GM19043 (cell line): ENCODE measurements around the gene SFTPD.
"Not testable (repeated sequence)": the region's sequence is repeated elsewhere in the genome, so short reads cannot be mapped to it uniquely, and the experiment has no call there.

ENCODE experiments used
- ATAC-seq: cut with Tn5 transposase; IDR thresholded peaks from one replicate; pipeline ENCODE4 v1.9.1; 2021; ENCODE audit warnings: low read depth; ENCODE audit not compliant: unreplicated experiment

The SFTPD gene

DNA sequence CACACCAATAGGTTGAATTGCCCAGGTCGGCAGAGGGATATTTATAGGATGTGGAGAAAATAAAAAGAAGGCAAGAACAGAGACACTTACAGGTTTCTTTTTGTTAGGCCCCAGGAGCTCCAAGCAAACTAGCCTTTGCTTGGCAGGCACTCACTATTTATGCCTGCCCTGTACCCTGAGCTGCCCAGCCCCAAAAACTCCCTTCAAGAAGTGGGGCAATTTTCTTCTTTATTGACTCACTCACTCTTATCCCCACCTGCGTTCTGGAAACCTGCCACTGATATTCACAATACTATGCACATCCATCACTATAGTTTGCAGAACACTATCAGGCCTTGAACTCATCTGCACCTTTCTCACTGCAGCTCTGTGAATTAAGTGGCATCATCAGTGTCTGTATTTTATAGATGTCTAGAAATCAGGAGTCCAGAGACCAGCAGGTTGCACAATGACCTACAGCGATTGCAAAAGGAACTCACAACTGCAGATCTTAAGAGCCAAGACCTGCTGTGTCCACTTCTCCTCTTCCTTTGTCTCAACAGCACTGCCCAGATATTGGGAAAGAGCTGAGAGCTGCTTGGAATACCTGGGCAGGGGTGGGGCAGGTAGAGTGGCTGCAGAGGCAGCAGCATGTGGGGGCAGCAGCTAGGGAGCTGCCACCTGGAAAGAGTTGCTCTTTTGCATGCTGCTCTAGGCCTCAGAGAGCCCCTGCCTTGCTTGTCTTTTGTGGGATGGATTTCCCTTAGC is at the start of gene SFTPD:
TSS of gene SFTPD (minus strand) at position 130 of the 747 bp plus-strand sequence. CDS start 2,446 bp downstream, outside the sequence.
- no peak for ATAC-seq

GRCh38 chr10:79995979-79996634 is 47.2 kb upstream of the SFTPD start:
- no peak for ATAC-seq

GRCh38 chr10:79994556-79994955 is 45.7 kb upstream of the SFTPD start:
- ATAC-seq = no peak

- not testable (repeated sequence) for ATAC-seq
Measured at GRCh38 chr10:79988199-79988598, 39.3 kb upstream of the SFTPD start.

DNA sequence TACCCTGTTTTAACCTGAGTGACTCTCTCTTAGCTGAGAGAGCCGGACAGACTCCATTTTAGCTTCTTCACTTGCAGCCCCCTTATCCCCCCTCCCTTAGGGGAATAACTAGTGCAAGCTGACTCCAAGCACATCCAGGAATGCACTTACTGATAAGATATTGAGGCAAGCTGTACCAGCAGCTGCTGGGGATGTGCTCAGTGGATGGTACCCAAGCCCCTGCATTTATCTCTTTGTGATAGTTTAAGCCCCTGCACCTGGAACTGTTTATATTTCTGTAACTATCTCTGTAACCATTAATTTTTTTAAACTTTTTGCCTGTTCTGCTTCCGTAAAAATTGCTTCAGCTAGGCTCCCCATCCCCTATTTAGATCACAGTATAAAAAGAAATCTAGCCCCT is 37.8 kb upstream of the SFTPD start:
- not testable (repeated sequence) for ATAC-seq

DNA sequence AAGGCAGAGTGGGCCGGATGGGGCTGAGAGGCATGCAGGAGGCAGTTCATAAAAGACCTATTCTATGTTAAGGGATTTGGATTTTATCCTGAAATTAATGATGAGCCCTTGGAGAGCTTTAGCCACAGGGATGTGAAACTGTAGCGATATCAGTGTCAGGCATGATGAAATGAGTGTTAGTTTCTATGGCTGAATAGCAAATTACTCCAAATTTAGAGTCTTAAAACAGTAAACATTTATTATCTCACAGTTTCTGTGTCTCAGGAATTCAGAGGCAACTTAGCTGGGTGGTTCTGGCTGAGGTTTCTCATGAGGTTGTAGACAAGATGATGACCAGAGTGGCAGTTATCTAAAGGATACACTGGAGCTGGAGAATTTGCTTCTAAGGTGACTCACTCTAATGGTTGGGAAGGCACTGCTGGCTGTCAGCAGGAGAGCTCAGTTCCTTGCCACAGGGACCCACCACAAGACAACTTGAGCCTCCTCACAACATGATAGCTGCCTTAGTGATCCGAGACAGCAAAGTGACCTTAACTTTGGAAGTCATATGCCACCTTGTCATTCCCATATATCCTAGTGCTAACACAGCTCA is 36.7 kb upstream of the SFTPD start:
- no peak for ATAC-seq

DNA sequence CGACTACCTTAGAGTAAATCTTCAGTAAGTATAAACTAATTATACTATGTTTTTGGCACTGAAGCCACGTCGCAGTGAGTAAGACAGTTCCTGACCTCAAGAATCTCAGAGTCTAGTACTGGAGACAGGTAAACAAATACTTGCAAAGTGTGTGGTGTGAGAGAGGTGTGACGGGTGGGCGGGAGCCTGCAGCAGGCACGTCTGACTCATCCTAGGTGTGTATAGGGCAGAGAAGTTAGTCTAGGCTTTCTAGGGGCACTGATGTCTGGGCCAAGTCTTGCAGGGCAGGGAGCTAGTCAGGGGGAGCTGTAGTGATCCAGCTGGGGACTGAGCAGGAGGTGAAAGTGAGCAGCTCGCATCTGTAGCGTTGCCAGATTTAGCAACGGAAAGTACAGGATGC is 35.9 kb upstream of the SFTPD start:
- no peak for ATAC-seq

DNA sequence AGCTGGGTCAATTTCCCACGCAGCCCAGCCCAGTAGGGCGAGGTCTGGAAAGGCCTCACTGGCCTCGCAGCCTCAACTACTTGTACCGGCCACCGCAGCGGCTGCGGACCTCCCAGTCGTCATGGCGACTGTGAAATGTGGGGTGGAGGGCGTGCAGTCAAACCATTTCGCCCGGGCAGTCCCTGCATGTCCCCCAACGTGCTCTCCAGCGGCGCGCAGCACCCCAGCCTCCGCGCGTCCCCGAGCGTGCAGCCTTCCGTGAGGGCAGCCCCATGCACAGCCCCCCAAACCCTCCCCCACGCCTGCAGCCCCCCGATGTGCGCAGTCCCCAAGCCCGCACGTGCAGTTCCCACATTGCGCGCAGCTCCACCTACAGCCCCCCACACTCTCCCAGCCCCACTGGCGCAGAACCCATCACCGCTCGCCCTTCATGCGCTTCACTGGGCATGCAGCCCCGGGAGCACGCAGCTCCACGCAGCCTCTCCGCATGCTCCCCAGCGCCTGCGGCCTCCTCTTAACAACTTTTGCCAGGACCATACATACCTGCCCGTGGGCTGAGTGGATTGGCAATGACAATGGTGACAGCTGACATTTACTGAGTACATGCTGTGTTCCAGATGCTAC is 34.5 kb upstream of the SFTPD start:
- ATAC-seq = no peak

- ATAC-seq = no peak
Measured at GRCh38 chr10:79982861-79983260, 34.0 kb upstream of the SFTPD start.

DNA sequence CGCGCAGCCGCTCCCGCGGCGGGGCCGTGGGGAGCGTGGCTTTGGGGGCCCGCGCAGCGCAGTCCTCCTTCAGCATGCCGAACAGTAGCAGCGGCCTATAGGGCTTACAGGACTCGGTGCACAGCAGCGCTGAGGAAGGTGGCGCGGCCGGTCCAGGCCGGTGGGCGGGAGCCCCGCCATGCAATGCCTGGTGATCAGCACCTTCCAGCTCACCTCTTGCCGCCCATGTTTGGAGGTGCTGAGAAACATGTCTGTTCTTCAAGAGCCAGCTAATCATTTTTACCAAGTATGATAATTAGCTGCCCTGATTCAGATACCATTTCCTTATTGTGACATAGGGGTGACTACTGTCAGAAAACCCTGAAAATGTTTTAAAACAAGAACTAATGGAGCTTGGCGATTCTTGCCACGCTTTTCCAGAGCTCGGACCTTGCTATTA is 33.5 kb upstream of the SFTPD start:
- ATAC-seq = no peak

GRCh38 chr10:79981450-79982361 is 32.8 kb upstream of the SFTPD start:
- no peak for ATAC-seq

GRCh38 chr10:79980711-79981110 is 31.8 kb upstream of the SFTPD start:
- no peak for ATAC-seq

DNA sequence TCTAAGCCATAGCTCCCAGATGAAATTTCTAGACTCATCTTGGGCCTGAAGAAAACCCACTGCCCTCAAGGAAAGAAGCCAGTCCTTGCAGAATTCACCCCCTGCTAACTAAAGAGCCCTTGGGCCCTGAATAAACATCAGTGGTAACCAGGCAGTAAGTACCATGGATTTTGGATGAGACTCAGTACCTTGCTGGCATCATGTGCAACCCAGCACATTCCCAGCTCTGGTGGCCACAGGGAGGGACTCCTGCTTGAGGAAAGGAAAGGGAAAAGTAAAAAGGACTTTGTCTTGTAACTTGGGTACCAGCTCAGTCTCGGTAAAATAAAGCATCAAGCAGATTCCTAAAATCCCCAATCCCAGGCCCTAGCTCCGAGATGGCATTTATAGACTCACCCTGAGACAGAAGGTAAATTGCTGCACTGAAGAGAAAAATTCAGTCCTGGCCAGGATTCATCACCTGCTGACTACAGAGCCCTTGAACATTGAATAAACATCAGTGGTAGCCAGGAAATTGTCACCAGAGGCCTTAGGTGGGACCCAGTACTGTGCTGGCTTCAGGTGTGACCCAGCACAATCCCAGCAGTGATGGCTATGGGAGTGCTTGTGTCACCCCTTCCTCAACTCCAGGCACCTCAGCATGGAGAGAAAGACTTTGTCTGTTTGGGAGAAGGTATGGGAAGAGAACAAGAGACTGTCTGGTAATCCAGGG is 31.2 kb upstream of the SFTPD start:
- no peak for ATAC-seq

GRCh38 chr10:79979310-79979975 is 30.5 kb upstream of the SFTPD start:
- no peak for ATAC-seq

DNA sequence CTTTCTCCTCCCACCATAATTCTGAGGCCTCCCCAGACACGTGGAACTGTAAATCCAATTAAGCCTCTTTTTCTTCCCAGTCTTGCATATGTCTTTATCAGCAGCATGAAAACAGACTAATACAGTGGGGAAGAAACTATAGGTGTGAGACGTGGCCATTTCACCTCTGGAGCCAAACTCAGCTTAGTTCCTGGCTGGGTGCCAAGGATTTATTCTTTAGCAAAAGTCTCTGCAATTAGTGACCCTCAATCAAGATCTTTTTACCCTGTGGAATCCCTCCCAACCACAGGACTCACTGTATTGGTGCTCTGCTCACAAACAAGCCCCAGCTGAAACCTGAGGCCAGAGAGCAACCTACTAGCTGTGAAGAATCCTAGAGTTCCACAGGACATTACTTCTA is 28.1 kb upstream of the SFTPD start:
- no peak for ATAC-seq

GRCh38 chr10:79970062-79970461 is 21.2 kb upstream of the SFTPD start:
- ATAC-seq = no peak

- ATAC-seq = no peak
Measured at GRCh38 chr10:79947787-79948424, 999 bp downstream of the SFTPD start.

- no peak for ATAC-seq
Measured at GRCh38 chr10:79947083-79947415, 1.9 kb downstream of the SFTPD start.
